ENCODE results near the gene BAG2. TPM values are rescaled to one million over a fixed set of nuclear protein-coding genes. Genes with fewer than 3 reads are reported as not detected.

BAG2 gene
- total and polyA plus RNA-seq, 2 of the 13 experiments (the other 11 are each of a cell fraction or from before 2014, with no cell fraction given), result 5.7 to 15.1 TPM

DNA sequence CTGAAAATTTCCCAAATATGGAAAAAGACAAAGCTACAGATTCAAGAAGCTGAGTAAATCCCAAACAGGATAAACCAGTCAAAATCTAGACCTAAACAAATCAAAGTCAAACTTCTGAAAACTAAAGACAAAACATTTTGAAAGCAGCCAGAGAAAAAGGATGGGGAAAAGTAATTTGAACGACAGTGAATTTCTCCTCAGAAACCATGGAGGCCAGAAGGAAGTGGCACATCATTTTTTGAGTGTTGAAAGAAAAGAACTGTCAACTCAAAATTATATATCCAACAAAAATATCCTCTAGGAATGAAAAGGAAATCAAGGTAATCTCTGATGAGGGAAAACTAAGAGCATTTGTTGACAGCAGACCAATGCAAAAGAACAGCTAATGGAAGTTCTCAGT, 43.1 kb downstream of the BAG2 start:
- Histone ChIP-seq H3K9ac (ENCODE audit: insufficient read depth, low read depth, low read length) (no peak overlapping the region), H3K4me1 (ENCODE audit: insufficient read depth, low read length) (peaks cover 31% of the 10 kb centered on the region), H2AFZ (ENCODE audit: low read length) (no peak overlapping the region), H4K20me1 (ENCODE audit: insufficient read depth, low read length) (no peaks in the 10 kb centered on the region), H3K9me3 (ENCODE audit: low read length) (no peaks in the 10 kb centered on the region), H3K27ac (ENCODE audit: extremely low read length, insufficient read depth, low read length) (no peak overlapping the region), H3K27me3 (ENCODE audit: control insufficient read depth in 1 of 2, insufficient read depth in 2 of 2, low read length in 2 of 2) (no peaks in the 10 kb centered on the region), H3K4me2 (ENCODE audit: low read depth, low read length) (no peak overlapping the region), H3K4me3 (replicated peaks in 1 of 3; ENCODE audit: insufficient read depth in 1 of 3, low read depth in 2 of 3, low read length in 3 of 3) (no peak overlapping the region), H3K79me2 (ENCODE audit: insufficient read depth, low read length) (peaks cover 60% of the 10 kb centered on the region), H3K36me3 (replicated peaks in 1 of 2; ENCODE audit: control insufficient read depth in 1 of 2, insufficient read depth in 2 of 2, low read length in 2 of 2) (no peaks in the 10 kb centered on the region)
- no TSS peak for BruUV-seq (replicated peaks)
- ATAC-seq (no peak), FAIRE-seq (no peak), DNase-seq (ENCODE audit: low spot score) (no peak)
- intact Hi-C loops (cut with micrococcal nuclease; ENCODE audit: unreplicated experiment) (loop anchor here (5.0 kb wide), 1 partner anchor 168 kb away; the partner anchor contains the start of gene KIAA1586), in situ Hi-C loops (cut with HindIII; ENCODE audit: extremely low pct_ligation_motif_present, low pct_unique_long_range_greater_than_20kb) (no loop called here)
- WGBS (ENCODE audit: low lambda C conversion rate), result 95% methylated on average over 1 of the region's 1 CpG
- CTCF ChIA-PET (ENCODE audit: low intra/inter-chr PET ratio, low total read pairs), result no interaction called here
- no peak for TF ChIP-seq ZNF761 (CRISPR knock-in tag; conservative IDR thresholded peaks at IDR 0.05)
- no peak for TF ChIP-seq ZSCAN30 (CRISPR knock-in tag; IDR thresholded peaks at IDR 0.05)
- no peak for TF ChIP-seq CREM (IDR thresholded peaks at IDR 0.05)
- no peak for TF ChIP-seq CREM (CRISPR knock-in tag; IDR thresholded peaks at IDR 0.05)
- TF ChIP-seq ZNF180 (CRISPR knock-in tag; IDR thresholded peaks at IDR 0.05; ENCODE audit: borderline replicate concordance, low read depth), result no peak
- no peak for TF ChIP-seq ATM (IDR thresholded peaks at IDR 0.05; ENCODE audit: borderline replicate concordance)
- TF ChIP-seq DPF2 (CRISPR knock-in tag; IDR thresholded peaks at IDR 0.05; ENCODE audit: borderline replicate concordance, low read depth), result no peak
- TF ChIP-seq ZNF558 (CRISPR knock-in tag; IDR thresholded peaks at IDR 0.05; ENCODE audit: borderline replicate concordance), result no peak
- no peak for TF ChIP-seq ERF (CRISPR knock-in tag; IDR thresholded peaks at IDR 0.05)
- TF ChIP-seq ZNF652 (CRISPR knock-in tag; IDR thresholded peaks at IDR 0.05; ENCODE audit: borderline replicate concordance, low read depth), result no peak
- no peak for TF ChIP-seq HOXA7 (CRISPR knock-in tag; IDR thresholded peaks at IDR 0.05)
- no peak for TF ChIP-seq MAZ (IDR thresholded peaks at IDR 0.05; ENCODE audit: borderline replicate concordance, low read depth, low read length)
- TF ChIP-seq MAZ (CRISPR knock-in tag; IDR thresholded peaks at IDR 0.05; ENCODE audit: low read depth), result no peak
- TF ChIP-seq ZNF468 (CRISPR knock-in tag; IDR thresholded peaks at IDR 0.05), result no peak
- TF ChIP-seq ZFP62 (CRISPR knock-in tag; IDR thresholded peaks at IDR 0.05), result no peak
- no peak for TF ChIP-seq MIXL1 (CRISPR knock-in tag; IDR thresholded peaks at IDR 0.05)
- no peak for TF ChIP-seq PCBP1 (IDR thresholded peaks at IDR 0.05; ENCODE audit: borderline replicate concordance, low read depth, low read length)
- no peak for TF ChIP-seq TGIF2 (CRISPR knock-in tag; IDR thresholded peaks at IDR 0.05)
- TF ChIP-seq, protein P1, sequence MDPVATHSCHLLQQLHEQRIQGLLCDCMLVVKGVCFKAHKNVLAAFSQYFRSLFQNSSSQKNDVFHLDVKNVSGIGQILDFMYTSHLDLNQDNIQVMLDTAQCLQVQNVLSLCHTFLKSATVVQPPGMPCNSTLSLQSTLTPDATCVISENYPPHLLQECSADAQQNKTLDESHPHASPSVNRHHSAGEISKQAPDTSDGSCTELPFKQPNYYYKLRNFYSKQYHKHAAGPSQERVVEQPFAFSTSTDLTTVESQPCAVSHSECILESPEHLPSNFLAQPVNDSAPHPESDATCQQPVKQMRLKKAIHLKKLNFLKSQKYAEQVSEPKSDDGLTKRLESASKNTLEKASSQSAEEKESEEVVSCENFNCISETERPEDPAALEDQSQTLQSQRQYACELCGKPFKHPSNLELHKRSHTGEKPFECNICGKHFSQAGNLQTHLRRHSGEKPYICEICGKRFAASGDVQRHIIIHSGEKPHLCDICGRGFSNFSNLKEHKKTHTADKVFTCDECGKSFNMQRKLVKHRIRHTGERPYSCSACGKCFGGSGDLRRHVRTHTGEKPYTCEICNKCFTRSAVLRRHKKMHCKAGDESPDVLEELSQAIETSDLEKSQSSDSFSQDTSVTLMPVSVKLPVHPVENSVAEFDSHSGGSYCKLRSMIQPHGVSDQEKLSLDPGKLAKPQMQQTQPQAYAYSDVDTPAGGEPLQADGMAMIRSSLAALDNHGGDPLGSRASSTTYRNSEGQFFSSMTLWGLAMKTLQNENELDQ (CRISPR knock-in tag; IDR thresholded peaks at IDR 0.05; ENCODE audit: borderline replicate concordance), result no peak
- no peak for TF ChIP-seq ZNF34 (CRISPR knock-in tag; IDR thresholded peaks at IDR 0.05; ENCODE audit: borderline replicate concordance)
- TF ChIP-seq, protein P2, sequence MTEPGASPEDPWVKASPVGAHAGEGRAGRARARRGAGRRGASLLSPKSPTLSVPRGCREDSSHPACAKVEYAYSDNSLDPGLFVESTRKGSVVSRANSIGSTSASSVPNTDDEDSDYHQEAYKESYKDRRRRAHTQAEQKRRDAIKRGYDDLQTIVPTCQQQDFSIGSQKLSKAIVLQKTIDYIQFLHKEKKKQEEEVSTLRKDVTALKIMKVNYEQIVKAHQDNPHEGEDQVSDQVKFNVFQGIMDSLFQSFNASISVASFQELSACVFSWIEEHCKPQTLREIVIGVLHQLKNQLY (CRISPR knock-in tag; IDR thresholded peaks at IDR 0.05), result no peak
- POLR2A ChIA-PET, result no interaction called here

Measured in HepG2 (cell line).